ENCODE measurements around the gene NBL1. TPM values are rescaled to one million over a fixed set of nuclear protein-coding genes. Genes with fewer than 3 reads are reported as not detected.

Gene NBL1
- total and polyA plus RNA-seq, 4 donors: 0.72 to 4.4 (median 1.7) TPM

DNA sequence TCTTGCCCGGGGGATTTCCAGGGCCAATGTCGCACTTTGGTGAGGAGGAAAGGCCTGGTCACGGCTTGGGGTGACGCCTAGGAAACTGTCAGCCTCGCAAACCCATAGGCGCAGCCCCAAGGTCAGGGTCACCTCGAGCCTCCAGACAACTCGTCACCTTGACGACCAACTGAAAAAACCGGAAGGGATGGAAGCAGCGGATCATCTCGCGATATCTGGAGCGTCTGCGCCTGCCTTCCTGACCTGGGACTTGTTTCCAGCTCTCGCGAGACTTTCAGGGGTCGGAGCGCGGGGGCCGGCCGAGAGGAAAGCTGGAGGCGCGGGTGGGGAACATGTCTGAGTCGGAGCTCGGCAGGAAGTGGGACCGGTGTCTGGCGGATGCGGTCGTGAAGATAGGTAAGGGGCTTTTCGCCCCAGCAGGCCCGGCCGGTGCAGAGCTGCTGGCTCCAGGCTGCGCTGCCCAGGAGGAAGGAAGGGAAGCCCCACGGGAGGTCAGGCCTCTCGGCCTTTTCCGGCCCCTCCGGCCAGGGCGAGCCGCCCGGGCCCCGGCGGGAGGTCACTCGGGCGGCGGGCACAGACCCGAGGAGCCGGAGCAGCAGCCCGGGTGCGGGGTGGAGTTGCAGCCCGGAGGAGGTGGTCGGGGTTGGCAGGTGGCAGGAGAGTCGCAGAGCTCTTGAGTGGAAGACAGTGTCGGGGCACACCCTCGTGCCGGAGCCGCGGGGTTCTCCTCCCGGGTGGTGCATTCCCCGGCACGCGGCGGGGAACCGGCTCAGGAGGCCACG is 47.2 kb upstream of the NBL1 start (continued):
- TF ChIP-seq, protein P1, sequence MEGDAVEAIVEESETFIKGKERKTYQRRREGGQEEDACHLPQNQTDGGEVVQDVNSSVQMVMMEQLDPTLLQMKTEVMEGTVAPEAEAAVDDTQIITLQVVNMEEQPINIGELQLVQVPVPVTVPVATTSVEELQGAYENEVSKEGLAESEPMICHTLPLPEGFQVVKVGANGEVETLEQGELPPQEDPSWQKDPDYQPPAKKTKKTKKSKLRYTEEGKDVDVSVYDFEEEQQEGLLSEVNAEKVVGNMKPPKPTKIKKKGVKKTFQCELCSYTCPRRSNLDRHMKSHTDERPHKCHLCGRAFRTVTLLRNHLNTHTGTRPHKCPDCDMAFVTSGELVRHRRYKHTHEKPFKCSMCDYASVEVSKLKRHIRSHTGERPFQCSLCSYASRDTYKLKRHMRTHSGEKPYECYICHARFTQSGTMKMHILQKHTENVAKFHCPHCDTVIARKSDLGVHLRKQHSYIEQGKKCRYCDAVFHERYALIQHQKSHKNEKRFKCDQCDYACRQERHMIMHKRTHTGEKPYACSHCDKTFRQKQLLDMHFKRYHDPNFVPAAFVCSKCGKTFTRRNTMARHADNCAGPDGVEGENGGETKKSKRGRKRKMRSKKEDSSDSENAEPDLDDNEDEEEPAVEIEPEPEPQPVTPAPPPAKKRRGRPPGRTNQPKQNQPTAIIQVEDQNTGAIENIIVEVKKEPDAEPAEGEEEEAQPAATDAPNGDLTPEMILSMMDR (IDR thresholded peaks at IDR 0.05; ENCODE audit: low read depth, low read length, missing input control): no peak

DNA sequence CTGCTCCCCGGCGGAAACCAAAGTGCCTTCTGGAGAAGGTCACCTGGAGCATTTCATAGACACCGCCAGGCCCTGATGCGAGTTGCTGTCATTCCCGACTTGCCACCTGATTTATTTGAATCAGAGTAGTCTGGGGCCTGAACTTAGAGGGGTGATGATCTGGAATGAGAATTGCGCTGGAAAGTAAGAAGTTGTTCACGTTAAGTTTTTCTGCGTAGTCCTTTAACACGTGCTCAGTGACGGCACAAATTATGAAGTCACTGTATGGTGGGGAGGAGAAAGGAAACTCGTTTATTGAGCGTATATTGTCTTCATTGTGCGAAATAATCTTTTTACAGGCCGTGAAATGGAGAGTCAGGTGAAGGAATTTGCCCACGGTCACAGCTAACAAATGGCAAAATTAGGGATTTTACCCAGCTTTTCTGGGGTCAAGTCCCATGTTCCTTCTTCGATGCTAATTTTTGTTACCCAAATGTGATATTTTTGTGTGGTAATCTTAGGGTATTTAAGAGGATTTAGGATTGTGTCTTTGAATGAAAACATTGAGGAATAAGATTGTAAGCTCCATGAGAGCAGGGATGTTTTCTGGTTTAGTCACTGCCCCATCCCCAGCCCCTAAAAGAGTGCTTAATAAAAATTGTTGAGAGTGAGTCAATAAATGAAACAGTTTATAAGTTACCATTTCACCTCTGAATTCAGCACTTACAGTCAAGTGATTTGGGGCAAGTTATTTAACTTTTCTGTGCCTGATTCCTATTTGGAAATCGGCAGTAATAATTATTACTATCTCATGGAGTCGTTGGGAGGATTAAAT is 46.4 kb upstream of the NBL1 start:
- Histone ChIP-seq H3K4me3 (ENCODE audit: low read depth in 1 of 3, low read length in 3 of 3) (peak overlapping the region; percentile 65 to 98 (median 74)), H3K9ac (ENCODE audit: low read depth in 1 of 2, low read length in 2 of 2) (peak overlapping the region; percentile 51 to 62), H3K9me3 (ENCODE audit: control insufficient read depth in 4 of 4, low read length in 3 of 4) (no peaks in the 10 kb centered on the region), H3K27ac (ENCODE audit: low read depth in 1 of 2, low read length in 2 of 2) (peak overlapping the region; percentile 81 to 92), H3K27me3 (ENCODE audit: control insufficient read depth in 4 of 4, insufficient read depth in 4 of 4, low read length in 3 of 4) (no peaks in the 10 kb centered on the region), H3K36me3 (ENCODE audit: control insufficient read depth in 4 of 4, insufficient read depth in 3 of 4, low read depth in 1 of 4, low read length in 3 of 4) (no peaks in the 10 kb centered on the region), H3K4me1 (ENCODE audit: control insufficient read depth in 4 of 4, insufficient read depth in 4 of 4, low read length in 3 of 4) (peaks cover 0 to 23% (median 9%) of the 10 kb centered on the region in 4 donors)
- DNase-seq (ENCODE audit: low spot score): no peak
- no peak for TF ChIP-seq HNF4A (conservative IDR thresholded peaks at IDR 0.05)
- TF ChIP-seq, protein P2, sequence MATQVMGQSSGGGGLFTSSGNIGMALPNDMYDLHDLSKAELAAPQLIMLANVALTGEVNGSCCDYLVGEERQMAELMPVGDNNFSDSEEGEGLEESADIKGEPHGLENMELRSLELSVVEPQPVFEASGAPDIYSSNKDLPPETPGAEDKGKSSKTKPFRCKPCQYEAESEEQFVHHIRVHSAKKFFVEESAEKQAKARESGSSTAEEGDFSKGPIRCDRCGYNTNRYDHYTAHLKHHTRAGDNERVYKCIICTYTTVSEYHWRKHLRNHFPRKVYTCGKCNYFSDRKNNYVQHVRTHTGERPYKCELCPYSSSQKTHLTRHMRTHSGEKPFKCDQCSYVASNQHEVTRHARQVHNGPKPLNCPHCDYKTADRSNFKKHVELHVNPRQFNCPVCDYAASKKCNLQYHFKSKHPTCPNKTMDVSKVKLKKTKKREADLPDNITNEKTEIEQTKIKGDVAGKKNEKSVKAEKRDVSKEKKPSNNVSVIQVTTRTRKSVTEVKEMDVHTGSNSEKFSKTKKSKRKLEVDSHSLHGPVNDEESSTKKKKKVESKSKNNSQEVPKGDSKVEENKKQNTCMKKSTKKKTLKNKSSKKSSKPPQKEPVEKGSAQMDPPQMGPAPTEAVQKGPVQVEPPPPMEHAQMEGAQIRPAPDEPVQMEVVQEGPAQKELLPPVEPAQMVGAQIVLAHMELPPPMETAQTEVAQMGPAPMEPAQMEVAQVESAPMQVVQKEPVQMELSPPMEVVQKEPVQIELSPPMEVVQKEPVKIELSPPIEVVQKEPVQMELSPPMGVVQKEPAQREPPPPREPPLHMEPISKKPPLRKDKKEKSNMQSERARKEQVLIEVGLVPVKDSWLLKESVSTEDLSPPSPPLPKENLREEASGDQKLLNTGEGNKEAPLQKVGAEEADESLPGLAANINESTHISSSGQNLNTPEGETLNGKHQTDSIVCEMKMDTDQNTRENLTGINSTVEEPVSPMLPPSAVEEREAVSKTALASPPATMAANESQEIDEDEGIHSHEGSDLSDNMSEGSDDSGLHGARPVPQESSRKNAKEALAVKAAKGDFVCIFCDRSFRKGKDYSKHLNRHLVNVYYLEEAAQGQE (IDR thresholded peaks at IDR 0.05): no peak
- no peak for TF ChIP-seq FOXA2 (IDR thresholded peaks at IDR 0.05)
- 18% methylated on average over 18 of the region's 18 CpGs for whole genome bisulfite sequencing

DNA sequence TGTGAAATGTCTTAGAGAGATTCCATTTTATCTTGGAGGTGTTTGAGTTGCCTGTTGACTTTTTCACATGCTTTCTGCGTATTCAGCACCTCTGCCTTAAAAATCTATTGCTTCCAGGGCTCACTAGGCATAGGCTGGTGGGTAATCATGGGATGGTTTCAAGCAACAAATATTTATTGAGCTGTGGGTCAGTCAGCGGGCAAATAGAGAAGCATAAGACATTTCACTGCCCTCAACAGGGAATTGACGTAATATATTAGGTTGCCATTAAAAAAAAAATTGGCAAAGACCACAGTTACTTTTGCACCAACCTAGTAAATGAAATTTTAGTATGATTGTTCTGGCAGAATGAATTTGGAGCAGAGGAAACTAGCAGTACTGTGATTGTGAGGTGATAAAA is 44.3 kb upstream of the NBL1 start:
- Histone ChIP-seq H3K4me3 (ENCODE audit: low read depth in 1 of 3, low read length in 3 of 3) (no peak overlapping the region), H3K36me3 (ENCODE audit: control insufficient read depth in 4 of 4, insufficient read depth in 3 of 4, low read depth in 1 of 4, low read length in 3 of 4) (no peaks in the 10 kb centered on the region), H3K27me3 (ENCODE audit: control insufficient read depth in 4 of 4, insufficient read depth in 4 of 4, low read length in 3 of 4) (no peaks in the 10 kb centered on the region), H3K27ac (ENCODE audit: low read depth in 1 of 2, low read length in 2 of 2) (no peak overlapping the region), H3K4me1 (ENCODE audit: control insufficient read depth in 4 of 4, insufficient read depth in 4 of 4, low read length in 3 of 4) (peaks cover 0 to 23% (median 9%) of the 10 kb centered on the region in 4 donors), H3K9ac (ENCODE audit: low read depth in 1 of 2, low read length in 2 of 2) (no peak overlapping the region), H3K9me3 (ENCODE audit: control insufficient read depth in 4 of 4, low read length in 3 of 4) (no peaks in the 10 kb centered on the region)
- TF ChIP-seq RXRA (IDR thresholded peaks at IDR 0.05) (no peak), GABPA (IDR thresholded peaks at IDR 0.05 in 1 of 2, conservative IDR thresholded peaks at IDR 0.05 in 1 of 2) (no peak), JUND (IDR thresholded peaks at IDR 0.05) (no peak), FOXA1 (IDR thresholded peaks at IDR 0.05) (no peak), HNF4A (conservative IDR thresholded peaks at IDR 0.05) (no peak)
- TF ChIP-seq, protein P2 (IDR thresholded peaks at IDR 0.05): no peak
- DNase-seq (ENCODE audit: low spot score): no peak
- 90% methylated on average over 3 of the region's 3 CpGs for WGBS
